SKM-1 treated with dmso at 0.1 percent for 144 hours (cell line): ENCODE results near the gene CALML3.

ENCODE experiments used
- DNase-seq: peaks from one replicate; lab custom pipeline; 2025; ENCODE audit not compliant: unreplicated experiment; lab: John Stamatoyannopoulos, UW

The CALML3 gene

GRCh38 chr10:5523796-5524574, 776 bp upstream of the CALML3 start:
- no peak for DNase-seq

- no peak for DNase-seq
Measured at GRCh38 chr10:5525561-5526341, 990 bp downstream of the CALML3 start.

- no peak for DNase-seq
Measured at GRCh38 chr10:5526691-5527331, 2.0 kb downstream of the CALML3 start.

GRCh38 chr10:5527332-5528200, 2.8 kb downstream of the CALML3 start:
- DNase-seq = no peak

GRCh38 chr10:5528989-5529701, 4.4 kb downstream of the CALML3 start:
- DNase-seq = no peak

- DNase-seq = no peak
Measured at GRCh38 chr10:5529702-5530411, 5.1 kb downstream of the CALML3 start.

GRCh38 chr10:5530412-5530806, 5.6 kb downstream of the CALML3 start:
- no peak for DNase-seq

GRCh38 chr10:5530846-5531557, 6.2 kb downstream of the CALML3 start:
- no peak for DNase-seq

- no peak for DNase-seq
Measured at GRCh38 chr10:5531558-5532306, 7.0 kb downstream of the CALML3 start.

GRCh38 chr10:5532307-5532605, 7.5 kb downstream of the CALML3 start:
- DNase-seq = no peak

GRCh38 chr10:5532618-5533097, 7.9 kb downstream of the CALML3 start:
- DNase-seq = no peak

- no peak for DNase-seq
Measured at GRCh38 chr10:5533098-5533731, 8.5 kb downstream of the CALML3 start.

- no peak for DNase-seq
Measured at GRCh38 chr10:5534051-5534821, 9.5 kb downstream of the CALML3 start.

GRCh38 chr10:5534880-5535856, 10.4 kb downstream of the CALML3 start:
- DNase-seq = peak; percentile 73

GRCh38 chr10:5536486-5537081, 11.8 kb downstream of the CALML3 start:
- DNase-seq = no peak

- no peak for DNase-seq
Measured at GRCh38 chr10:5537684-5538083, 12.9 kb downstream of the CALML3 start.
